Astrocyte (in vitro differentiated cells and primary cell): ENCODE measurements around the gene GPBAR1.

Source experiments
- EZH2 ChIP-seq: IDR thresholded peaks from 2 replicates; pipeline ENCODE4 v1.6.1; 2012; ENCODE audit warnings: mild to moderate bottlenecking, low read length, inconsistent platforms; ENCODE audit not compliant: insufficient read depth
- TF ChIP-seq, protein P1 (sequence below): IDR thresholded peaks from 2 replicates; pipeline ENCODE4 v1.5.1; 2011; ENCODE audit warnings: low read depth, mild to moderate bottlenecking, inconsistent platforms, low read length, moderate library complexity; ENCODE audit not compliant: insufficient read depth

DNA sequence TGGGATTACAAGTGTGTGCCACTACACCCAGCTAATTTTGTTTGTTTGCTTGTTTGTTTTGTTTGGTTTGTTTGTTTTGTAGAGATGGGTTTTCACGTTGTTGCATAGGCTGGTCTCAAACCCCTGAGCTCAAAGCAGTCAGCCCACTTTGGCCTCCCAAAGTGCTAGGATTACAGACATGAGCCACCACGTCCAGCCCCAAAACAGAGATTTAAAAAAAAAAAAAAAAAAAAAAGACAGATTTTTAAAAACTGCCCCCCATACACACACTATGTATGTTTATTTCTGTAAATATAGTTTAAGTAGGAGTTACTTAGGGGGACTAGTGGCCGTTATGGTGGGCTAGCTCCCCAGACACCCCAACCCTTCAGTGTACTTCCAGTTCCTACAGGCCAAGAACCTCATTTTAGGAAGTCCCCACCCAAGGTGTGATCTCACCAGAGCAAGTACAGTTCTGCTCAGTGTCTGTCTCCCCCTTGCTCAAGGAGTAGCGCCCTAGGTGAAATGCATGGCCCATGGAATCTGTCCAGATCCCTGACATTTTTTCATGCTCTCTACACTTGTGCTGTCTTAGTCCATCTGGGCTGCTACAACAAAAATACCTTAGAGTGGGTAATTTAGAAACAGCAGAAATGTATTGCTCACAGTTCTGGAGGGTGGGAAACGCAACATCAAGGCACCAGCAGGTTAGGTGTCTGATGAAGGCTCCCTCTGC is 33.1 kb downstream of the GPBAR1 start:
- TF ChIP-seq, protein P1, sequence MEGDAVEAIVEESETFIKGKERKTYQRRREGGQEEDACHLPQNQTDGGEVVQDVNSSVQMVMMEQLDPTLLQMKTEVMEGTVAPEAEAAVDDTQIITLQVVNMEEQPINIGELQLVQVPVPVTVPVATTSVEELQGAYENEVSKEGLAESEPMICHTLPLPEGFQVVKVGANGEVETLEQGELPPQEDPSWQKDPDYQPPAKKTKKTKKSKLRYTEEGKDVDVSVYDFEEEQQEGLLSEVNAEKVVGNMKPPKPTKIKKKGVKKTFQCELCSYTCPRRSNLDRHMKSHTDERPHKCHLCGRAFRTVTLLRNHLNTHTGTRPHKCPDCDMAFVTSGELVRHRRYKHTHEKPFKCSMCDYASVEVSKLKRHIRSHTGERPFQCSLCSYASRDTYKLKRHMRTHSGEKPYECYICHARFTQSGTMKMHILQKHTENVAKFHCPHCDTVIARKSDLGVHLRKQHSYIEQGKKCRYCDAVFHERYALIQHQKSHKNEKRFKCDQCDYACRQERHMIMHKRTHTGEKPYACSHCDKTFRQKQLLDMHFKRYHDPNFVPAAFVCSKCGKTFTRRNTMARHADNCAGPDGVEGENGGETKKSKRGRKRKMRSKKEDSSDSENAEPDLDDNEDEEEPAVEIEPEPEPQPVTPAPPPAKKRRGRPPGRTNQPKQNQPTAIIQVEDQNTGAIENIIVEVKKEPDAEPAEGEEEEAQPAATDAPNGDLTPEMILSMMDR, result no peak
- TF ChIP-seq EZH2, result no peak
